ENCODE data around the gene ASXL2.

GRCh38 chr2:25891672-25892071, 13.4 kb upstream of the ASXL2 start:
- TF ChIP-seq EP300 (conservative IDR thresholded peaks at IDR 0.05; ENCODE audit: poor library complexity, severe bottlenecking) (no peak), CTCF (IDR thresholded peaks at IDR 0.05; ENCODE audit: poor library complexity, severe bottlenecking) (no peak), EZH2 (IDR thresholded peaks at IDR 0.05; ENCODE audit: borderline replicate concordance, insufficient read depth, low read length, poor library complexity, severe bottlenecking) (no peak), TAF1 (IDR thresholded peaks at IDR 0.05; ENCODE audit: low read depth) (no peak), POLR2AphosphoS5 (IDR thresholded peaks at IDR 0.05) (no peak)

Data from neural cell (in vitro differentiated cells).